GM23338 (cell line): Measurements from ENCODE around the gene F11R.

Experiments used
- CREB1 ChIP-seq: fragments of 250-450 bp; sonication (Bioruptor Pico); IDR thresholded peaks from 2 replicates; pipeline ENCODE4 v1.5.0; 2020; ENCODE audit warnings: low read depth, mild to moderate bottlenecking, moderate library complexity
- EZH2 ChIP-seq: fragments of 200-600 bp; sonication (generic); IDR thresholded peaks from one replicate; pipeline ENCODE4 v1.8.0; 2017; ENCODE audit warnings: antibody characterized with exemption, mild to moderate bottlenecking, low read depth; ENCODE audit not compliant: unreplicated experiment
- EZH2phosphoT487 ChIP-seq: fragments of 200-600 bp; sonication (generic); IDR thresholded peaks from one replicate; pipeline ENCODE4 v1.8.1; 2018; ENCODE audit warnings: antibody characterized with exemption; ENCODE audit not compliant: unreplicated experiment
- REST ChIP-seq: IDR thresholded peaks from one replicate; pipeline ENCODE4 v1.6.1; 2018; ENCODE audit warnings: antibody characterized with exemption; ENCODE audit not compliant: unreplicated experiment
- TF ChIP-seq, protein P1 (sequence below), 2 experiments: fragments of 200-600 bp in 1 of 2; sonication (generic) in 1 of 2; conservative IDR thresholded peaks; 2 replicates each; pipeline versions ENCODE4 v1.5.1 to v1.6.1; 2016 to 2017; ENCODE audit warnings: antibody characterized with exemption in 2 of 2, low read depth in 2 of 2, mild to moderate bottlenecking in 2 of 2, moderate library complexity in 1 of 2

DNA sequence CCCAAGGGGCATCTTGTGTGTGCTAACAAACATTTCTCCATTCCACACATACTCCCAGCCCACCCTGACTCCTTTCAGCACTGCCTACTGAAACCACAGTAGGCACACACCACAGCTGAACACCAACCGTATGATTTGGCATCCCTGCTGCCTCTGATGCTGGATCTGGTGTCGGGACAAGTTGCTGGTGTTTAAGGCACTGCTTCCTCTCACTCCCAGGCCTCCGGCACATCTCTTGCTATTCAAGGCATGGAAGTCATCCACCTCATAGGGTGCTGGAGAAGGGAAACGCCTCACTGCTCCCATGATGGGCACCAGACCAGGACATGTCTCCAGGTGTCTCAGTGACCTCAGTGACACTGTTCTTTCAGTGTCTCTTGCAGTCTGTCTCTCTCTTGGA is 64.0 kb downstream of the F11R start:
- TF ChIP-seq, protein P1, sequence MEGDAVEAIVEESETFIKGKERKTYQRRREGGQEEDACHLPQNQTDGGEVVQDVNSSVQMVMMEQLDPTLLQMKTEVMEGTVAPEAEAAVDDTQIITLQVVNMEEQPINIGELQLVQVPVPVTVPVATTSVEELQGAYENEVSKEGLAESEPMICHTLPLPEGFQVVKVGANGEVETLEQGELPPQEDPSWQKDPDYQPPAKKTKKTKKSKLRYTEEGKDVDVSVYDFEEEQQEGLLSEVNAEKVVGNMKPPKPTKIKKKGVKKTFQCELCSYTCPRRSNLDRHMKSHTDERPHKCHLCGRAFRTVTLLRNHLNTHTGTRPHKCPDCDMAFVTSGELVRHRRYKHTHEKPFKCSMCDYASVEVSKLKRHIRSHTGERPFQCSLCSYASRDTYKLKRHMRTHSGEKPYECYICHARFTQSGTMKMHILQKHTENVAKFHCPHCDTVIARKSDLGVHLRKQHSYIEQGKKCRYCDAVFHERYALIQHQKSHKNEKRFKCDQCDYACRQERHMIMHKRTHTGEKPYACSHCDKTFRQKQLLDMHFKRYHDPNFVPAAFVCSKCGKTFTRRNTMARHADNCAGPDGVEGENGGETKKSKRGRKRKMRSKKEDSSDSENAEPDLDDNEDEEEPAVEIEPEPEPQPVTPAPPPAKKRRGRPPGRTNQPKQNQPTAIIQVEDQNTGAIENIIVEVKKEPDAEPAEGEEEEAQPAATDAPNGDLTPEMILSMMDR (conservative IDR thresholded peaks at IDR 0.05; ENCODE audit: low read depth in 2 of 2): no peak
- TF ChIP-seq EZH2phosphoT487 (no peak), REST (no peak), EZH2 (no peak), CREB1 (CRISPR knock-in tag) (no peak)
